Measurements from ENCODE around the gene SPRY4. TPM values are rescaled to one million over a fixed set of nuclear protein-coding genes. Genes with fewer than 3 reads are reported as not detected.

The SPRY4 gene
- total and polyA plus RNA-seq, 2 of the 13 experiments (the other 11 are each of a cell fraction or from before 2014, with no cell fraction given) = 8.9 to 17.8 TPM

DNA sequence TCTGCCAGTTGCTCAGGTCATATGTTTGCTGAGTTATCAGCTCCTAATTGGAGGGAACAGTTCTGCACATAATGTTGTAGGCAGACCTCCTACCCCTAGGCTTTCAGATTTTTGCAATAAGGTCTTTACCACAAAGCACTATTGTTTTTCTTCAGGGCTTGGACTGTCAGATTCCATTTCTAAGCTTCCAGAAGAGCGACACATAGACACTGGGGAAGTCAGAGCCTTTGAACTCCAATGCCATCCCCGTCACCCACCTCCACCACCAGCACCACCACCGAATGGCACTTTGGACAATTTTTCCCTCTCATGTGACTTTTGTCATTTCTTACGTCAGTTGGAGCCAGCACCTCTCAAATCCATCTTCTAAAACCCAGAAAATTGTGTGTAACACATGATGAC, 28.3 kb upstream of the SPRY4 start (continued):
- TF ChIP-seq, protein P1, sequence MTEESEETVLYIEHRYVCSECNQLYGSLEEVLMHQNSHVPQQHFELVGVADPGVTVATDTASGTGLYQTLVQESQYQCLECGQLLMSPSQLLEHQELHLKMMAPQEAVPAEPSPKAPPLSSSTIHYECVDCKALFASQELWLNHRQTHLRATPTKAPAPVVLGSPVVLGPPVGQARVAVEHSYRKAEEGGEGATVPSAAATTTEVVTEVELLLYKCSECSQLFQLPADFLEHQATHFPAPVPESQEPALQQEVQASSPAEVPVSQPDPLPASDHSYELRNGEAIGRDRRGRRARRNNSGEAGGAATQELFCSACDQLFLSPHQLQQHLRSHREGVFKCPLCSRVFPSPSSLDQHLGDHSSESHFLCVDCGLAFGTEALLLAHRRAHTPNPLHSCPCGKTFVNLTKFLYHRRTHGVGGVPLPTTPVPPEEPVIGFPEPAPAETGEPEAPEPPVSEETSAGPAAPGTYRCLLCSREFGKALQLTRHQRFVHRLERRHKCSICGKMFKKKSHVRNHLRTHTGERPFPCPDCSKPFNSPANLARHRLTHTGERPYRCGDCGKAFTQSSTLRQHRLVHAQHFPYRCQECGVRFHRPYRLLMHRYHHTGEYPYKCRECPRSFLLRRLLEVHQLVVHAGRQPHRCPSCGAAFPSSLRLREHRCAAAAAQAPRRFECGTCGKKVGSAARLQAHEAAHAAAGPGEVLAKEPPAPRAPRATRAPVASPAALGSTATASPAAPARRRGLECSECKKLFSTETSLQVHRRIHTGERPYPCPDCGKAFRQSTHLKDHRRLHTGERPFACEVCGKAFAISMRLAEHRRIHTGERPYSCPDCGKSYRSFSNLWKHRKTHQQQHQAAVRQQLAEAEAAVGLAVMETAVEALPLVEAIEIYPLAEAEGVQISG (CRISPR knock-in tag; IDR thresholded peaks at IDR 0.05) = no peak
- TF ChIP-seq, protein P2, sequence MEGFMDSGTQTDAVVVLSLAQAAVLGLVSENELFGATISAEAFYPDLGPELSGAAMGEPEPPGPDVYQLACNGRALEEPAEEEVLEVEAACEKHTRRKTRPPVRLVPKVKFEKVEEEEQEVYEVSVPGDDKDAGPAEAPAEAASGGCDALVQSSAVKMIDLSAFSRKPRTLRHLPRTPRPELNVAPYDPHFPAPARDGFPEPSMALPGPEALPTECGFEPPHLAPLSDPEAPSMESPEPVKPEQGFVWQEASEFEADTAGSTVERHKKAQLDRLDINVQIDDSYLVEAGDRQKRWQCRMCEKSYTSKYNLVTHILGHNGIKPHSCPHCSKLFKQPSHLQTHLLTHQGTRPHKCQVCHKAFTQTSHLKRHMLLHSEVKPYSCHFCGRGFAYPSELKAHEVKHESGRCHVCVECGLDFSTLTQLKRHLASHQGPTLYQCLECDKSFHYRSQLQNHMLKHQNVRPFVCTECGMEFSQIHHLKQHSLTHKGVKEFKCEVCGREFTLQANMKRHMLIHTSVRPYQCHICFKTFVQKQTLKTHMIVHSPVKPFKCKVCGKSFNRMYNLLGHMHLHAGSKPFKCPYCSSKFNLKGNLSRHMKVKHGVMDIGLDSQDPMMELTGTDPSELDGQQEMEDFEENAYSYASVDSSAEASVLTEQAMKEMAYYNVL (CRISPR knock-in tag; IDR thresholded peaks at IDR 0.05; ENCODE audit: borderline replicate concordance) = no peak; the same call in 1 of the 2 replicates
- TF ChIP-seq MXI1 (IDR thresholded peaks at IDR 0.05; ENCODE audit: borderline replicate concordance, low read depth, low read length) (no peak), FOSL2 (CRISPR knock-in tag; IDR thresholded peaks at IDR 0.05) (peak; percentile 48), BRD4 (CRISPR knock-in tag; IDR thresholded peaks at IDR 0.05) (no peak), ZNF335 (CRISPR knock-in tag; IDR thresholded peaks at IDR 0.05) (no peak), RNF219 (CRISPR knock-in tag; IDR thresholded peaks at IDR 0.05) (no peak), U2AF1 (optimal IDR thresholded peaks at IDR 0.05; ENCODE audit: low read depth, low read length) (no peak), STAG1 (CRISPR knock-in tag; IDR thresholded peaks at IDR 0.05) (no peak), HNRNPL (IDR thresholded peaks at IDR 0.05; ENCODE audit: low read depth, low read length) (0 out of 2 replicates have a peak, but pooled peaks have one; percentile 21), TOPORS (CRISPR knock-in tag; IDR thresholded peaks at IDR 0.05) (no peak), NFIC (IDR thresholded peaks at IDR 0.05; ENCODE audit: low read length) (no peak), ZNF230 (CRISPR knock-in tag; IDR thresholded peaks at IDR 0.05) (no peak), PPARG (CRISPR knock-in tag; conservative IDR thresholded peaks at IDR 0.05) (peak; percentile 88), ZNF670 (CRISPR knock-in tag; IDR thresholded peaks at IDR 0.05; ENCODE audit: borderline replicate concordance) (no peak), KLF11 (CRISPR knock-in tag; IDR thresholded peaks at IDR 0.05) (no peak)
- TF ChIP-seq, protein P3, sequence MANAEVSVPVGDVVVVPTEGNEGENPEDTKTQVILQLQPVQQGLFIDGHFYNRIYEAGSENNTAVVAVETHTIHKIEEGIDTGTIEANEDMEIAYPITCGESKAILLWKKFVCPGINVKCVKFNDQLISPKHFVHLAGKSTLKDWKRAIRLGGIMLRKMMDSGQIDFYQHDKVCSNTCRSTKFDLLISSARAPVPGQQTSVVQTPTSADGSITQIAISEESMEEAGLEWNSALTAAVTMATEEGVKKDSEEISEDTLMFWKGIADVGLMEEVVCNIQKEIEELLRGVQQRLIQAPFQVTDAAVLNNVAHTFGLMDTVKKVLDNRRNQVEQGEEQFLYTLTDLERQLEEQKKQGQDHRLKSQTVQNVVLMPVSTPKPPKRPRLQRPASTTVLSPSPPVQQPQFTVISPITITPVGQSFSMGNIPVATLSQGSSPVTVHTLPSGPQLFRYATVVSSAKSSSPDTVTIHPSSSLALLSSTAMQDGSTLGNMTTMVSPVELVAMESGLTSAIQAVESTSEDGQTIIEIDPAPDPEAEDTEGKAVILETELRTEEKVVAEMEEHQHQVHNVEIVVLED (CRISPR knock-in tag; IDR thresholded peaks at IDR 0.05; ENCODE audit: borderline replicate concordance) = no peak
- TF ChIP-seq, protein P4, sequence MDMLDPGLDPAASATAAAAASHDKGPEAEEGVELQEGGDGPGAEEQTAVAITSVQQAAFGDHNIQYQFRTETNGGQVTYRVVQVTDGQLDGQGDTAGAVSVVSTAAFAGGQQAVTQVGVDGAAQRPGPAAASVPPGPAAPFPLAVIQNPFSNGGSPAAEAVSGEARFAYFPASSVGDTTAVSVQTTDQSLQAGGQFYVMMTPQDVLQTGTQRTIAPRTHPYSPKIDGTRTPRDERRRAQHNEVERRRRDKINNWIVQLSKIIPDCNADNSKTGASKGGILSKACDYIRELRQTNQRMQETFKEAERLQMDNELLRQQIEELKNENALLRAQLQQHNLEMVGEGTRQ (IDR thresholded peaks at IDR 0.05; ENCODE audit: low read depth, low read length) = no peak
- TF ChIP-seq, protein P4 (CRISPR knock-in tag; IDR thresholded peaks at IDR 0.05; ENCODE audit: borderline replicate concordance) = no peak

Measured in HepG2 (cell line).